Keratinocyte (primary cell): ENCODE results near the gene DBX2. TPM values are rescaled to one million over a fixed set of nuclear protein-coding genes. Genes with fewer than 3 reads are reported as not detected.

Experiments
- DNase-seq: peaks from one replicate; pipeline ENCODE4 v3.0.0-alpha.2; 2011; ENCODE audit warnings: low read depth, missing footprints, low spot score
- FAIRE-seq: peaks from 2 replicates; lab custom pipeline; 2011; peaks lifted over from hg19 to GRCh38; lab: Jason Lieb, UNC
- H2AFZ ChIP-seq: 2 replicates; pipeline ENCODE4 v1.6.0; 2012; ENCODE audit warnings: low read length, control low read depth, inconsistent platforms; ENCODE audit not compliant: control insufficient read depth
- H3K27ac ChIP-seq: 2 replicates; pipeline ENCODE4 v1.5.1; 2011; ENCODE audit warnings: low read length; ENCODE audit not compliant: control insufficient read depth, insufficient read depth
- H3K27me3 ChIP-seq: 3 replicates; pipeline ENCODE4 v1.6.0; 2011; ENCODE audit warnings: low read length; ENCODE audit not compliant: control insufficient read depth, insufficient read depth; ENCODE audit errors: extremely low read depth
- H3K36me3 ChIP-seq, 2 experiments: 2 replicates in 1 of 2; 3 replicates in 1 of 2; pipeline ENCODE4 v1.5.1; 2011; ENCODE audit warnings: low read length in 2 of 2, mild to moderate bottlenecking in 1 of 2; ENCODE audit not compliant: control insufficient read depth in 2 of 2, insufficient read depth in 2 of 2; ENCODE audit errors: extremely low read depth in 1 of 2
- H3K4me1 ChIP-seq: 3 replicates; pipeline ENCODE4 v1.5.1; 2011; ENCODE audit warnings: low read length; ENCODE audit not compliant: control insufficient read depth, insufficient read depth; ENCODE audit errors: extremely low read depth
- H3K4me2 ChIP-seq: 3 replicates; pipeline ENCODE4 v1.6.0; 2011; ENCODE audit warnings: low read depth, low read length; ENCODE audit not compliant: control insufficient read depth, insufficient read depth; ENCODE audit errors: extremely low read depth
- H3K4me3 ChIP-seq, 3 experiments: fragments of 200-600 bp in 1 of 3; sonication (generic) in 1 of 3; 2 replicates in 2 of 3; 3 replicates in 1 of 3; pipeline ENCODE4 v1.5.1; 2011 to 2016; ENCODE audit warnings: low read length in 3 of 3, mild to moderate bottlenecking in 3 of 3, control low read depth in 2 of 3, inconsistent platforms in 1 of 3, low read depth in 1 of 3, mixed read lengths in 1 of 3, mixed run types in 1 of 3, moderate library complexity in 1 of 3; ENCODE audit not compliant: control insufficient read depth in 2 of 3, insufficient read depth in 2 of 3; ENCODE audit errors: extremely low read depth in 1 of 3
- H3K79me2 ChIP-seq: 2 replicates; pipeline ENCODE4 v1.6.0; 2012; ENCODE audit warnings: low read length; ENCODE audit not compliant: control insufficient read depth, insufficient read depth
- H3K9ac ChIP-seq: 3 replicates; pipeline ENCODE4 v1.6.0; 2011; ENCODE audit warnings: low read length; ENCODE audit not compliant: control insufficient read depth, insufficient read depth; ENCODE audit errors: extremely low read depth
- H3K9me1 ChIP-seq: 3 replicates; pipeline ENCODE4 v1.6.0; 2011; ENCODE audit warnings: low read length; ENCODE audit not compliant: control insufficient read depth, insufficient read depth; ENCODE audit errors: extremely low read depth
- H3K9me3 ChIP-seq: 2 replicates; pipeline ENCODE4 v1.5.1; 2012; ENCODE audit warnings: low read depth, low read length; ENCODE audit not compliant: control insufficient read depth
- H4K20me1 ChIP-seq: 3 replicates; pipeline ENCODE4 v1.6.0; 2011; ENCODE audit warnings: low read length; ENCODE audit not compliant: control insufficient read depth, insufficient read depth; ENCODE audit errors: extremely low read depth
- EZH2 ChIP-seq: IDR thresholded peaks from one replicate; pipeline ENCODE4 v1.6.1; 2012; ENCODE audit warnings: inconsistent platforms, mild to moderate bottlenecking, low read length, moderate library complexity
- dilution Hi-C: fragments of 300-500 bp; cut with MboI; formaldehyde crosslinking; loops from one replicate; pipeline ENCODE4 v1.7.0; 2020; ENCODE audit warnings: low sequenced_read_pairs; ENCODE audit not compliant: extremely low pct_ligation_motif_present
- polyA plus RNA-seq, 5 experiments: library from polyadenylated mRNA; depleted of rRNA in 3 of 5; stranded (reverse) in 3 of 5; stranded (forward) in 1 of 5; unstranded in 1 of 5; fragments of >200 nt; gene quantifications; 1 replicate in 1 of 5; 2 replicates in 3 of 5; 3 replicates in 1 of 5; pipeline versions ENCODE4 v1.2.1 to v1.2.3, GENCODE V29; 2011 to 2012; ENCODE audit warnings: missing spikeins in 2 of 5, low read depth in 1 of 5, low replicate concordance in 1 of 5
- TF ChIP-seq, protein P1 (sequence below), 3 experiments: IDR thresholded peaks in 1 of 3; conservative IDR thresholded peaks in 1 of 3; optimal IDR thresholded peaks in 1 of 3; 2 replicates in 2 of 3; 3 replicates in 1 of 3; pipeline versions ENCODE3 to v1.5.1; 2011; ENCODE audit warnings: low read length in 3 of 3, mild to moderate bottlenecking in 3 of 3, moderate library complexity in 2 of 3, control low read depth in 1 of 3, inconsistent platforms in 1 of 3; ENCODE audit not compliant: insufficient read depth in 2 of 3; ENCODE audit errors: extremely low read depth in 1 of 3

DBX2 gene
- polyA plus RNA-seq, 1 donor (not counting 4 experiments of a cell fraction or from before 2014, with no cell fraction given), result not detected

DNA sequence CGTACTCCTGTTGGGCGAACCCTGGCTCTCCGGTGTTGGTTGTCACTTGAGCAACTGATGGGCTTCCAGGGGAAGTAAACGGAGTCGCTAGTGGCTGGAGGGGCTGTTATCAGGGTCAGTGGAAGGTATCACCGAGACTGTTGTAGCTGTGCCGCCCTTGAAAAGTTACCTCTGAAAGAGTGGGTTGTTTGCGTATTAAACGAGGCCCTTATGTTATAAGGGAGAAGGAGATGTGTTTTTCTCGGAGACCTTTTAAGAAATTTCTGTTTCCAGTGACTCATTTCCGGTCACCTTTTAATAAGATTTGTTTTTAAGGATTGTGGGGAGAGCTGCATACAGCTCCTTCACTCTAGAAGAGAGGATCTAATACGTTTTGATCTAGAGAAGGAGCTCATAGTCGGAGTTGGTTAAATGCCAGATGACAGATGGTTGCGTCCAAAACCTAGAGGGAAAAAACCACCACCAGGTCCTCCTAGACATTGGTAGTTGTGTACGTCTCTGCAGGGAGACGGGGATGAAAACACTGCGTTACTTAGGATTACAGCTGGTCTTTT is 750 bp upstream of the DBX2 start:
- DNase-seq (no peak), FAIRE-seq (no peak)
- H3K79me2 ChIP-seq, result no peaks in the 10 kb centered on the region
- no peaks in the 10 kb centered on the region for H3K36me3 ChIP-seq
- H3K27me3 ChIP-seq, result peaks cover 34% of the 10 kb centered on the region
- peak overlapping the region; percentile 48 for H3K4me2 ChIP-seq
- no peaks in the 10 kb centered on the region for H4K20me1 ChIP-seq
- no peak overlapping the region for H2AFZ ChIP-seq
- H3K9me3 ChIP-seq, result no peaks in the 10 kb centered on the region
- TF ChIP-seq EZH2, result no peak
- TF ChIP-seq, protein P1, sequence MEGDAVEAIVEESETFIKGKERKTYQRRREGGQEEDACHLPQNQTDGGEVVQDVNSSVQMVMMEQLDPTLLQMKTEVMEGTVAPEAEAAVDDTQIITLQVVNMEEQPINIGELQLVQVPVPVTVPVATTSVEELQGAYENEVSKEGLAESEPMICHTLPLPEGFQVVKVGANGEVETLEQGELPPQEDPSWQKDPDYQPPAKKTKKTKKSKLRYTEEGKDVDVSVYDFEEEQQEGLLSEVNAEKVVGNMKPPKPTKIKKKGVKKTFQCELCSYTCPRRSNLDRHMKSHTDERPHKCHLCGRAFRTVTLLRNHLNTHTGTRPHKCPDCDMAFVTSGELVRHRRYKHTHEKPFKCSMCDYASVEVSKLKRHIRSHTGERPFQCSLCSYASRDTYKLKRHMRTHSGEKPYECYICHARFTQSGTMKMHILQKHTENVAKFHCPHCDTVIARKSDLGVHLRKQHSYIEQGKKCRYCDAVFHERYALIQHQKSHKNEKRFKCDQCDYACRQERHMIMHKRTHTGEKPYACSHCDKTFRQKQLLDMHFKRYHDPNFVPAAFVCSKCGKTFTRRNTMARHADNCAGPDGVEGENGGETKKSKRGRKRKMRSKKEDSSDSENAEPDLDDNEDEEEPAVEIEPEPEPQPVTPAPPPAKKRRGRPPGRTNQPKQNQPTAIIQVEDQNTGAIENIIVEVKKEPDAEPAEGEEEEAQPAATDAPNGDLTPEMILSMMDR (optimal IDR thresholded peaks at IDR 0.05 in 1 of 3, IDR thresholded peaks at IDR 0.05 in 1 of 3, conservative IDR thresholded peaks at IDR 0.05 in 1 of 3; ENCODE audit: extremely low read depth in 1 of 3, insufficient read depth in 2 of 3, low read length in 3 of 3), result no peak
- H3K4me1 ChIP-seq, result peaks cover 5% of the 10 kb centered on the region
- no peaks in the 10 kb centered on the region for H3K9me1 ChIP-seq
- dilution Hi-C loops, result no loop called here
- H3K4me3 ChIP-seq, result peak overlapping the region in 1 of 3 experiments; percentile 25
- H3K27ac ChIP-seq, result no peak overlapping the region
- no peak overlapping the region for H3K9ac ChIP-seq

DNA sequence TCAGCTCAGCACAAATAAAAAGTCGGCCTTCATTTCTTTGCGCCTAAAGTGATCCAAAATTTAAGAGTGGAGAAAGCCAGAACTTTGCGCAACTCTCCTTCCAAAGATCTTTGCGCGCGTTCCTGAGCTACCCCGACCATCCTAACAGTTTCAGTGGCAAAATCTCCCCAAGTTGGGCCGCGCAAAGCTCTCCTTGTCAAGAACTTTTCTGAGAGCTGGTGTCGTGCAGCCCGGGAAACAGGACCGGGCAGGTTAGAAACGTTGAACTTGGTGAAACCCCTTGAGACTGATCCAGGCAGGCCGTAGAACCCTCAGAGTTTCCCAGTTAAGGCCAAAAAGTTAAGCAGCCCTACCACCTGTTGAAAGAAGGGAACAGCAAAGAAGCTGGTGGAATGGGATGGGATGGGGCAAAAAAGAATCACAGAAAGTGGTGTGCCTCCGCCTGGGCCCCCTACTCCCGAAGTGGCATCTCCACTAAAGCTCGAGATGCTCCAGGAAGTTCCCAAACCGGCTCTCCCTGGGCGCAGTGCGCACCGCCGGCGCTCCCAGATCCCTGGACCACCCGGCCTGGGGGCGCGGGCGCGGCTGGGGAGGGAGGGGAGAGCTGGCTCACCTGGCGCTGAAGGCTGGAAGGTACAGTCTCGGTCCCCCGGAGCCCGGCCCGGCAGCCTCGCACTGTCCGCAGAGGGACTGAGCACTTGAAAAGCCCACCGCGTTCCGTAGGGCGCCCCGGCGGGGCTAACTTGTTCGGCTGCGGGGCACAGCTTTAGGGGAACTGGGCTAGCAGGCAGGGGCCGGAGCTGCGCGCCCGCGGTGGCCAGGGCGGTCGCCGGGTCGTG is 768 bp downstream of the DBX2 start:
- dilution Hi-C loops, result no loop called here
- Histone ChIP-seq H2AFZ (no peak overlapping the region), H3K27ac (no peak overlapping the region), H3K4me3 (no peak overlapping the region), H3K9me3 (no peaks in the 10 kb centered on the region), H3K9me1 (no peaks in the 10 kb centered on the region), H3K9ac (no peak overlapping the region), H4K20me1 (no peaks in the 10 kb centered on the region), H3K27me3 (peaks cover 34% of the 10 kb centered on the region), H3K4me2 (no peak overlapping the region), H3K36me3 (no peaks in the 10 kb centered on the region), H3K4me1 (peaks cover 5% of the 10 kb centered on the region), H3K79me2 (no peaks in the 10 kb centered on the region)
- DNase-seq, result no peak
- no peak for FAIRE-seq
- TF ChIP-seq EZH2, result peak; percentile 55
- TF ChIP-seq, protein P1 (optimal IDR thresholded peaks at IDR 0.05 in 1 of 3, IDR thresholded peaks at IDR 0.05 in 1 of 3, conservative IDR thresholded peaks at IDR 0.05 in 1 of 3; ENCODE audit: extremely low read depth in 1 of 3, insufficient read depth in 2 of 3, low read length in 3 of 3), result no peak
